H1 (cell line): ENCODE measurements around the gene DLK1. TPM values are rescaled to one million over a fixed set of nuclear protein-coding genes. Genes with fewer than 3 reads are reported as not detected.

Source experiments
- CHD1 ChIP-seq: IDR thresholded peaks from 2 replicates; pipeline ENCODE4 v1.6.1; 2012; ENCODE audit warnings: low read depth, low read length, improper control_type of control experiment
- CTCF ChIP-seq, 3 experiments: IDR thresholded peaks; 1 replicate in 2 of 3; 2 replicates in 1 of 3; pipeline versions ENCODE4 v1.5.1 to v1.6.1; 2011; ENCODE audit warnings: low read length in 3 of 3, mild to moderate bottlenecking in 3 of 3, inconsistent platforms in 2 of 3, low read depth in 1 of 3, moderate library complexity in 1 of 3; ENCODE audit not compliant: insufficient read depth in 1 of 3; ENCODE audit errors: control extremely low read depth in 1 of 3
- ZNF274 ChIP-seq: IDR thresholded peaks from 2 replicates; pipeline ENCODE4 v1.7.0; 2012; ENCODE audit warnings: low read length, borderline replicate concordance; ENCODE audit errors: extremely low read depth
- polyA plus RNA-seq, 7 experiments: library from polyadenylated mRNA; depleted of rRNA in 3 of 7; stranded (reverse) in 5 of 7; unstranded in 2 of 7; fragments of >200 nt in 5 of 7; fragments of 200-250 nt in 2 of 7; gene quantifications; 1 replicate in 5 of 7; 2 replicates in 1 of 7; 4 replicates in 1 of 7; pipeline versions ENCODE4 v1.2.1 to v1.2.3, GENCODE V29; 2011 to 2013; ENCODE audit warnings: missing spikeins in 2 of 7, mixed read lengths in 2 of 7
- total RNA-seq: library from RNA; stranded (reverse); fragmentation: NEBNext Ultra II Directional; extraction: Animal tissue kit (Norgen Biotek cat#: 25700); gene quantifications from 2 replicates; pipeline ENCODE4 v1.2.1, GENCODE V29; 2021

Gene DLK1
- total and polyA plus RNA-seq, 2 of the 8 experiments (the other 6 are each of a cell fraction or from before 2014, with no cell fraction given), result 1.3 to 2.4 TPM

GRCh38 chr14:100746326-100746725 lies 19.6 kb downstream of the DLK1 start (continued):
- TF ChIP-seq CTCF (IDR thresholded peaks at IDR 0.05; ENCODE audit: control extremely low read depth in 1 of 3, insufficient read depth in 1 of 3, low read depth in 1 of 3, low read length in 3 of 3), result no peak
- TF ChIP-seq ZNF274, result no peak
- TF ChIP-seq CHD1, result no peak
